ENCODE data around the gene LRRC36. TPM values are rescaled to one million over a fixed set of nuclear protein-coding genes. Genes with fewer than 3 reads are reported as not detected.

Gene LRRC36
- total RNA-seq, 8 experiments from 2014 or later: 0.43 to 1.5 (median 1.0) TPM; not detected in 4

GRCh38 chr16:67283826-67284555 lies 42.6 kb upstream of the LRRC36 start:
- no peaks in the 10 kb centered on the region for H3K4me1 ChIP-seq (replicated peaks in 1 of 2)
- no peak overlapping the region for H3K27ac ChIP-seq
- no peak for ATAC-seq (replicated peaks in 6 of 8)
- whole genome bisulfite sequencing, 10 experiments: 67 to 100% (median 92%) methylated on average over 1 to 19 of the region's 21 CpGs
- no peak overlapping the region for H3K4me3 ChIP-seq
- in situ Hi-C loops (cut with MboI; ENCODE audit: low pct_unique_long_range_greater_than_20kb in 2 of 9, low sequenced_read_pairs in 9 of 9, unreplicated experiment in 9 of 9): no loop called here

GRCh38 chr16:67284699-67285646 lies 41.6 kb upstream of the LRRC36 start:
- ATAC-seq (replicated peaks in 6 of 8): peak in 7 of 8 experiments; percentile 39 to 81 (median 58)
- H3K4me1 ChIP-seq (replicated peaks in 1 of 2): no peaks in the 10 kb centered on the region
- in situ Hi-C loops (cut with MboI; ENCODE audit: low pct_unique_long_range_greater_than_20kb in 2 of 9, low sequenced_read_pairs in 9 of 9, unreplicated experiment in 9 of 9): no loop called here
- no peak overlapping the region for H3K27ac ChIP-seq
- H3K4me3 ChIP-seq: no peak overlapping the region
- 63 to 80% (median 79%) methylated on average over 1 to 9 of the region's 34 CpGs; no CpG with 5 or more reads in 6 of the 10 experiments for WGBS, 10 experiments

- Histone ChIP-seq H3K4me3 (no peak overlapping the region), H3K4me1 (replicated peaks in 1 of 2) (no peaks in the 10 kb centered on the region), H3K27ac (no peak overlapping the region)
- in situ Hi-C loops (cut with MboI; ENCODE audit: low pct_unique_long_range_greater_than_20kb in 2 of 9, low sequenced_read_pairs in 9 of 9, unreplicated experiment in 9 of 9): no loop called here
- WGBS, 10 experiments: 92 to 100% (median 100%) methylated on average over 1 to 7 of the region's 28 CpGs; no CpG with 5 or more reads in 6 of the 10 experiments
- ATAC-seq (replicated peaks in 6 of 8): peak in 1 of 8 experiments; percentile 13
These were observed 40.0 kb upstream of the LRRC36 start for GRCh38 chr16:67286441-67287235.

GRCh38 chr16:67287960-67288359 lies 38.7 kb upstream of the LRRC36 start:
- 67 to 100% (median 93%) methylated on average over 1 to 12 of the region's 14 CpGs; no CpG with 5 or more reads in 7 of the 10 experiments for WGBS, 10 experiments
- Histone ChIP-seq H3K4me3 (no peak overlapping the region), H3K27ac (no peak overlapping the region), H3K4me1 (replicated peaks in 1 of 2) (no peaks in the 10 kb centered on the region)
- ATAC-seq (replicated peaks in 6 of 8): no peak
- in situ Hi-C loops (cut with MboI; ENCODE audit: low pct_unique_long_range_greater_than_20kb in 2 of 9, low sequenced_read_pairs in 9 of 9, unreplicated experiment in 9 of 9): no loop called here

GRCh38 chr16:67291461-67291860 lies 35.2 kb upstream of the LRRC36 start:
- 54 to 90% (median 70%) methylated on average over 2 to 3 of the region's 7 CpGs; no CpG with 5 or more reads in 7 of the 10 experiments for WGBS, 10 experiments
- ATAC-seq (replicated peaks in 6 of 8): no peak
- in situ Hi-C loops (cut with MboI; ENCODE audit: low pct_unique_long_range_greater_than_20kb in 2 of 9, low sequenced_read_pairs in 9 of 9, unreplicated experiment in 9 of 9): no loop called here

GRCh38 chr16:67294171-67294757 lies 32.4 kb upstream of the LRRC36 start:
- WGBS, 10 experiments: 20 to 92% (median 78%) methylated on average over 1 to 3 of the region's 4 CpGs; no CpG with 5 or more reads in 4 of the 10 experiments
- Histone ChIP-seq H3K4me3 (no peak overlapping the region), H3K27ac (no peak overlapping the region), H3K4me1 (replicated peaks in 1 of 2) (no peaks in the 10 kb centered on the region)
- in situ Hi-C loops (cut with MboI; ENCODE audit: low pct_unique_long_range_greater_than_20kb in 2 of 9, low sequenced_read_pairs in 9 of 9, unreplicated experiment in 9 of 9): no loop called here
- no peak for ATAC-seq (replicated peaks in 6 of 8)

More at GRCh38 chr16:67291461-67291860, 35.2 kb upstream of the LRRC36 start:
- Histone ChIP-seq H3K27ac (no peak overlapping the region), H3K4me1 (replicated peaks in 1 of 2) (no peaks in the 10 kb centered on the region), H3K4me3 (no peak overlapping the region)

- Histone ChIP-seq H3K4me1 (replicated peaks in 1 of 2) (peaks cover 0 to under 1% of the 10 kb centered on the region in 2 donors), H3K4me3 (no peak overlapping the region), H3K27ac (no peak overlapping the region)
- ATAC-seq (replicated peaks in 6 of 8): peak in 3 of 8 experiments; percentile 60 to 87 (median 62)
- WGBS, 10 experiments: 14 to 100% (median 67%) methylated on average over 1 to 6 of the region's 7 CpGs; no CpG with 5 or more reads in 4 of the 10 experiments
- in situ Hi-C loops (cut with MboI; ENCODE audit: low pct_unique_long_range_greater_than_20kb in 2 of 9, low sequenced_read_pairs in 9 of 9, unreplicated experiment in 9 of 9): no loop called here
These were observed 31.7 kb upstream of the LRRC36 start for GRCh38 chr16:67294938-67295361.

- ATAC-seq (replicated peaks in 6 of 8): peak in 1 of 8 experiments; percentile 47
- 6 to 72% (median 43%) methylated on average over 1 to 2 of the region's 3 CpGs; no CpG with 5 or more reads in 7 of the 10 experiments for WGBS, 10 experiments
- Histone ChIP-seq H3K4me1 (replicated peaks in 1 of 2) (peaks cover 0 to 3% of the 10 kb centered on the region in 2 donors), H3K27ac (no peak overlapping the region), H3K4me3 (no peak overlapping the region)
- in situ Hi-C loops (cut with MboI; ENCODE audit: low pct_unique_long_range_greater_than_20kb in 2 of 9, low sequenced_read_pairs in 9 of 9, unreplicated experiment in 9 of 9): no loop called here
These were observed 30.2 kb upstream of the LRRC36 start for GRCh38 chr16:67296420-67296819.

GRCh38 chr16:67298277-67298676 lies 28.3 kb upstream of the LRRC36 start:
- in situ Hi-C loops (cut with MboI; ENCODE audit: low pct_unique_long_range_greater_than_20kb in 2 of 9, low sequenced_read_pairs in 9 of 9, unreplicated experiment in 9 of 9): no loop called here
- no peak for ATAC-seq (replicated peaks in 6 of 8)
- 50 to 97% (median 80%) methylated on average over 1 to 9 of the region's 9 CpGs; no CpG with 5 or more reads in 1 of the 10 experiments for WGBS, 10 experiments
- peaks cover 0 to 3% of the 10 kb centered on the region in 2 donors for H3K4me1 ChIP-seq (replicated peaks in 1 of 2)
- H3K4me3 ChIP-seq: no peak overlapping the region
- no peak overlapping the region for H3K27ac ChIP-seq

- ATAC-seq (replicated peaks in 6 of 8): no peak
- Histone ChIP-seq H3K27ac (no peak overlapping the region), H3K4me3 (no peak overlapping the region), H3K4me1 (replicated peaks in 1 of 2) (peaks cover 0 to 3% of the 10 kb centered on the region in 2 donors)
- in situ Hi-C loops (cut with MboI; ENCODE audit: low pct_unique_long_range_greater_than_20kb in 2 of 9, low sequenced_read_pairs in 9 of 9, unreplicated experiment in 9 of 9): no loop called here
- 33 to 100% (median 88%) methylated on average over 3 to 7 of the region's 15 CpGs; no CpG with 5 or more reads in 5 of the 10 experiments for WGBS, 10 experiments
These were observed 27.3 kb upstream of the LRRC36 start for GRCh38 chr16:67299269-67299668.

- WGBS, 10 experiments: 20 to 100% (median 83%) methylated on average over 1 to 11 of the region's 11 CpGs; no CpG with 5 or more reads in 3 of the 10 experiments
- in situ Hi-C loops (cut with MboI; ENCODE audit: low pct_unique_long_range_greater_than_20kb in 2 of 9, low sequenced_read_pairs in 9 of 9, unreplicated experiment in 9 of 9): no loop called here
- H3K4me1 ChIP-seq (replicated peaks in 1 of 2): peaks cover 0 to 3% of the 10 kb centered on the region in 2 donors
- peak in 3 of 8 experiments; percentile 86 to 96 (median 87) for ATAC-seq (replicated peaks in 6 of 8)
- H3K4me3 ChIP-seq: no peak overlapping the region
- no peak overlapping the region for H3K27ac ChIP-seq
These were observed 25.4 kb upstream of the LRRC36 start for GRCh38 chr16:67301080-67301782.

All from motor neuron (in vitro differentiated cells).